H1 (cell line): Measurements from ENCODE around the gene TGFBR1. TPM values are rescaled to one million over a fixed set of nuclear protein-coding genes. Genes with fewer than 3 reads are reported as not detected.

Experiments
- CEBPB ChIP-seq: IDR thresholded peaks from 2 replicates; pipeline ENCODE4 v1.6.1; 2012; ENCODE audit warnings: low read depth, low read length
- GTF2F1 ChIP-seq: IDR thresholded peaks from 2 replicates; pipeline ENCODE4 v1.6.1; 2012; ENCODE audit warnings: low read depth, low read length, improper control_type of control experiment, borderline replicate concordance
- NRF1 ChIP-seq: IDR thresholded peaks from 2 replicates; pipeline ENCODE4 v1.6.1; 2011; ENCODE audit warnings: mild to moderate bottlenecking, low read depth, low read length, improper control_type of control experiment
- POLR2A ChIP-seq, 2 experiments: IDR thresholded peaks; 1 replicate in 1 of 2; 2 replicates in 1 of 2; pipeline ENCODE4 v1.6.1; 2011; ENCODE audit warnings: low read depth in 2 of 2, low read length in 2 of 2, mild to moderate bottlenecking in 2 of 2; ENCODE audit errors: control extremely low read depth in 1 of 2
- YY1 ChIP-seq: IDR thresholded peaks from 2 replicates; pipeline ENCODE4 v1.6.1; 2011; ENCODE audit warnings: low read depth, mild to moderate bottlenecking, low read length
- polyA plus RNA-seq, 7 experiments: library from polyadenylated mRNA; depleted of rRNA in 3 of 7; stranded (reverse) in 5 of 7; unstranded in 2 of 7; fragments of >200 nt in 5 of 7; fragments of 200-250 nt in 2 of 7; gene quantifications; 1 replicate in 5 of 7; 2 replicates in 1 of 7; 4 replicates in 1 of 7; pipeline versions ENCODE4 v1.2.1 to v1.2.3, GENCODE V29; 2011 to 2013; ENCODE audit warnings: missing spikeins in 2 of 7, mixed read lengths in 2 of 7
- total RNA-seq: library from RNA; stranded (reverse); fragmentation: NEBNext Ultra II Directional; extraction: Animal tissue kit (Norgen Biotek cat#: 25700); gene quantifications from 2 replicates; pipeline ENCODE4 v1.2.1, GENCODE V29; 2021
- TF ChIP-seq, protein P1 (sequence below), 3 experiments: IDR thresholded peaks; 1 replicate in 2 of 3; 2 replicates in 1 of 3; pipeline versions ENCODE4 v1.5.1 to v1.6.1; 2011; ENCODE audit warnings: low read length in 3 of 3, mild to moderate bottlenecking in 3 of 3, inconsistent platforms in 2 of 3, low read depth in 1 of 3, moderate library complexity in 1 of 3; ENCODE audit not compliant: insufficient read depth in 1 of 3; ENCODE audit errors: control extremely low read depth in 1 of 3

Gene TGFBR1
- total and polyA plus RNA-seq, 2 of the 8 experiments (the other 6 are each of a cell fraction or from before 2014, with no cell fraction given): 16.8 to 52.4 TPM

DNA sequence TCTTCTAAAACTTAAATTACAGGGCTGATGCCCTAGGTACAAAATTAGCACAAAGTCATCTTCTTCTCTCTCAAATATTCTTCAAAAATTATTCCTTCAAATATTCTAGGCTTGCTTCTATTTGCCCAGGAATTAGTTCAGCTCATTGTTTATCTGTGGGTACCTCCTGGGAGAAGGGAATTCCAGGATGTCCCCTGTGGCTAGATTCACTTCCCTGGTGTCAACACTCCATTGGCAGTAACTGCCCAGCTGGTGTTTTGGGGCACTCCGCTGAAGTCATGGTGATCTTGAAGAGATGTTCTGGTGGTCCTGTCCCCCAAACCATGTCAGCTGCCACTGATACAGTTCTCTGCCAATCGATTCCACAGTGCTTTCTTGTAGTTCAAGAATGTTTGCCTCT lies 26.2 kb upstream of the TGFBR1 start (continued):
- TF ChIP-seq, protein P1, sequence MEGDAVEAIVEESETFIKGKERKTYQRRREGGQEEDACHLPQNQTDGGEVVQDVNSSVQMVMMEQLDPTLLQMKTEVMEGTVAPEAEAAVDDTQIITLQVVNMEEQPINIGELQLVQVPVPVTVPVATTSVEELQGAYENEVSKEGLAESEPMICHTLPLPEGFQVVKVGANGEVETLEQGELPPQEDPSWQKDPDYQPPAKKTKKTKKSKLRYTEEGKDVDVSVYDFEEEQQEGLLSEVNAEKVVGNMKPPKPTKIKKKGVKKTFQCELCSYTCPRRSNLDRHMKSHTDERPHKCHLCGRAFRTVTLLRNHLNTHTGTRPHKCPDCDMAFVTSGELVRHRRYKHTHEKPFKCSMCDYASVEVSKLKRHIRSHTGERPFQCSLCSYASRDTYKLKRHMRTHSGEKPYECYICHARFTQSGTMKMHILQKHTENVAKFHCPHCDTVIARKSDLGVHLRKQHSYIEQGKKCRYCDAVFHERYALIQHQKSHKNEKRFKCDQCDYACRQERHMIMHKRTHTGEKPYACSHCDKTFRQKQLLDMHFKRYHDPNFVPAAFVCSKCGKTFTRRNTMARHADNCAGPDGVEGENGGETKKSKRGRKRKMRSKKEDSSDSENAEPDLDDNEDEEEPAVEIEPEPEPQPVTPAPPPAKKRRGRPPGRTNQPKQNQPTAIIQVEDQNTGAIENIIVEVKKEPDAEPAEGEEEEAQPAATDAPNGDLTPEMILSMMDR (IDR thresholded peaks at IDR 0.05; ENCODE audit: control extremely low read depth in 1 of 3, insufficient read depth in 1 of 3, low read depth in 1 of 3, low read length in 3 of 3): no peak
- TF ChIP-seq YY1: no peak
- TF ChIP-seq GTF2F1: no peak
- no peak for TF ChIP-seq NRF1
- no peak for TF ChIP-seq CEBPB
- no peak for TF ChIP-seq POLR2A (IDR thresholded peaks at IDR 0.05; ENCODE audit: control extremely low read depth in 1 of 2, low read depth in 2 of 2, low read length in 2 of 2)
